ENCODE data around the gene KDM4C.
"Not testable (repeated sequence)": the region's sequence is repeated elsewhere in the genome, so short reads cannot be mapped to it uniquely, and the experiment has no call there.

The KDM4C gene

GRCh38 chr9:6973762-6974161 is 216.0 kb downstream of the KDM4C start:
- no peak for DNase-seq (ENCODE audit: low read depth in 2 of 2)

- DNase-seq (ENCODE audit: low read depth in 2 of 2): no peak
Measured at GRCh38 chr9:6975198-6975597, 217.4 kb downstream of the KDM4C start.

DNA sequence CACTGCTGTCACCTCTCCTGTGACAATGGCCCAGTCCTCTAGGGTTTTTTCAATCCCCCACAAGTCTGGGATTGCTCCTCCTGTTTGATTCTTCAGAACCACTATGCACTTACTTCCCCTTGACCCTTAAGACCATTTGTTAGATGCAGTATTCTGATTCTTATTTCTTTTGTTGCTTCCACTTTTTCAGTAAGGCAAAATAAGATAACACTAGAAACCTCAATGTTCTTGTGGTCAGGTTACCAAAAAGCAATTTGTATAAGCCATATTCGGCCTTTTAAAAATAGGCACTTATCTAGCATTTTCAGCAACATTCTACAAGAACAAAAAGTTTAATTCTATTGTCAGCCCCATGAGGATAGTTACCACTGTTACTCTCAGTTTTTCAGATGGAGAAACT is 220.0 kb downstream of the KDM4C start:
- DNase-seq (ENCODE audit: low read depth in 2 of 2): no peak

- DNase-seq (ENCODE audit: low read depth in 2 of 2): no peak
Measured at GRCh38 chr9:6978591-6978990, 220.8 kb downstream of the KDM4C start.

DNA sequence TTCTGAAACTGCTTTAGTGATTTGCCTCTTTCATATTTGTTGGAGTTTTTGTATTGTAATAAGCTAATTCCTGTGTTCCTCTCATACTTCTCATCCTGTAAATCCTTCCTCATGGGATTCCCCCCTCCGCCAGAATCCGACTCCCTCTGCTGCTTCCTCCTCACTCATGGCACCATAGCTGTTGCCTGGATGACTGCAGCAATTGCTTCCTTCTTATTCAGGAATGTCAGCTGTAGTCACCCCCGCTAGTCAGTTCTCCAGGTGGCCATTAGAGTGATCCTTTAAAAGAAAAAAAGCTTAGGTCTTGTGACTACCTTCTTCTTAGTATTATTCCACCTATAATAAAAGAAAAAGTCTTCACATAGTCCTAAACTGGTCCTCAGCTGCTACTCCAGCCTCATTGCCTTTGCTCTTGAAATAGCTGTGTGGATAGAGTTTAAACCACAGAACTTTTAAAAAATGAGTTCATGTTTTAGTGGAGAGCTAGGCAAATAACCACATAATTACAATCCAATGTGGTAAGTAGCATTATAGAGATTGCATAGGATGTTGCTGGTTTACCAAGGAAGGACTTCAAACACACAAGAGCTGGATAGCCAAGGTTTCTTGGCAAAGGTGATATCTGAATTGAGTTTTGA is 227.3 kb downstream of the KDM4C start:
- no peak for DNase-seq (ENCODE audit: low read depth in 2 of 2)

GRCh38 chr9:6986141-6986815 is 228.5 kb downstream of the KDM4C start:
- no peak for DNase-seq (ENCODE audit: low read depth in 2 of 2)

DNA sequence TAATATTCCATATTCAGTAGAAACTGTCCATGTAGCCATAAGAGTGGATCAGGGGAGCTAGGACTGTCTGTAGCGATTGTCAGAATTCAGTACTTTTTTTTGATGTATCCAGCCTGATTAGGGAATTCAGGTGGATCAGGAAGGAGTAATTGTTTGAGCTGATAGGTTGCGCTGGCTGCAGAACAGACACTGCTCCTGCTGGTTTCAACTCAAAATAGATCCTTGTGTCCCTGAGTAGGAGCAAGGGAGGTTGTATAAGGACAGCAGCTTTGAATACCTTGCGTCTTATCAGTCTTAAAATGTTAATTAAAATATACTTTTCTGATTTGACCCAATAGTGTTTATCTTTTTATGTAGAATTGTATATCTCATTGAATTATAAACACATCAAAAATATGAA is 229.6 kb downstream of the KDM4C start:
- DNase-seq (ENCODE audit: low read depth in 2 of 2): no peak

DNA sequence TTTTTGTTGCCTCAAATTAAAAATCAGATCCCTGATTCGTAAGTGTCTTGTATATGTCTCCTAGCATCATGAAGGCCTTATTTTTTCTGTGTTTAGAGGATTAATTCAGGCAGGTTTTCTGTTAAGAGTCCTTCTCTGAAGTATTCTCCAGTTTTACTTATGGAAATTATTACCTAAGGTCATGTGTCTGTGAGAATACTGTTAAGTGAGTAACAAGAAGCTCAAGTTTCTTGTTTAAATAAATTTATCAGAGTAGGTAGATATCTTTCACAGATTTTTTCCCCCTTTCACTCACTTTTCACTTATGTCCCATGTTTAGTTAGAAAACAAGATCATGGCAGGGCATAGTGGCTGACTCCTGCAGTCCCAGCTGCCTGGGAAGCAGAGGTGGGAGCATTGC is 233.6 kb downstream of the KDM4C start:
- no peak for DNase-seq (ENCODE audit: low read depth in 2 of 2)

DNA sequence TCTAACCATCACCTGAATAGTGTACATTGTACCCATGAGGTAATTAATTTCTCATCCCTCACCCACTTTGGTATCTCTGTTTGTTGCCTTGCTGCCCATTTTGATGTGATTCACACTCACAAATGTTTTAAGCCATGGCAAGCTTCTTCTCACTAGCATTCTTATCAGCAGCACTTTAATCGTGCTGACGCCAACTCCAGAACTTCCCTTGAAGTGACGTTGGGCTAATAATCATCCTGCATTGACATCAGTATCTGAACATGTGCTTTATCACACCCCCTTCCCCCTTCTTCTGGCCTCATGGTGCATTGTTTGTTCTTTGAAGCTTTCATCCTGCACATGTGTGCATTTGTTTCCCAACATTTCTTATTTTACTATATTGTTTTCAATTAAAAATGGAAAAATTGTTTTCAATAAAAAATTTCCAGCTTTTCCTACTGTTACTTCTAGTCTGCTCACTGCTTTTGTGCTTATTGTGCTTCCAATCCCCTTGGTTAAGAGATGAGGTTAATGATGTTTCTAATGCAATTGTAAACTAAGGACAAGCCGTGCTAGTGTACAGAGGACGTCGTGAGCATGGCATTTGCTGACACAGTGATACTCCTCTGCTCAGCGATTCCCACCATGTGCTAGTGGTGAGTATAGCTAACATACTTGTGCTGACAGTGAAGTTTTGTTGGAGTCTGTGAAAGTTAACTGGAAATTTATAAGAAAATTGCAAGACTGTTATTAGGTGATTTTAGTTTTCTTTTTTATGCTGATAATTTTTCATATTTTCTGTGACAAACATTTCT is 238.5 kb downstream of the KDM4C start:
- DNase-seq (ENCODE audit: low read depth in 2 of 2): no peak

GRCh38 chr9:6997330-6997729 is 239.6 kb downstream of the KDM4C start:
- no peak for DNase-seq (ENCODE audit: low read depth in 2 of 2)

DNA sequence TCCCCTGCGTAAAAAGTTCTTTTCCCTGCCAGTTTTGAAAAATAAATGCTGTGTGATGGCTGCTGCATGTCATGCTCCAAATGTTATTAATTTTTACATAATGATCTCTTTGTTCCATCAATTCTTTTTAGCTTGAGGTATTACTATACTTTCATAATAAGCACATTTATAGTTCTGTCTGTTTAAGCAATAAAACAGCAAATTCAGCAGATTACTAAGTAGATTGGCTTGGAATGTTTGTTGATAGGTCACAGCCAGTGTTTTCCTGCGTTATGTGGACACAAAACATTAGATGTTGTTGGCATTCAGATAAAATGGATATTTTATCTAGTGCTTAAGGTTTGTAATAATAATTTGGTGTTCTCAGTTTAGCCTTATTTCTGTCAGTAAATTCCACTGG is 242.0 kb downstream of the KDM4C start:
- no peak for DNase-seq (ENCODE audit: low read depth in 2 of 2)

- no peak for DNase-seq (ENCODE audit: low read depth in 2 of 2)
Measured at GRCh38 chr9:7001571-7001970, 243.8 kb downstream of the KDM4C start.

GRCh38 chr9:7003861-7004260 is 246.1 kb downstream of the KDM4C start:
- DNase-seq (ENCODE audit: low read depth in 2 of 2): no peak

GRCh38 chr9:7006417-7006816 is 248.6 kb downstream of the KDM4C start:
- no peak for DNase-seq (ENCODE audit: low read depth in 2 of 2)

DNA sequence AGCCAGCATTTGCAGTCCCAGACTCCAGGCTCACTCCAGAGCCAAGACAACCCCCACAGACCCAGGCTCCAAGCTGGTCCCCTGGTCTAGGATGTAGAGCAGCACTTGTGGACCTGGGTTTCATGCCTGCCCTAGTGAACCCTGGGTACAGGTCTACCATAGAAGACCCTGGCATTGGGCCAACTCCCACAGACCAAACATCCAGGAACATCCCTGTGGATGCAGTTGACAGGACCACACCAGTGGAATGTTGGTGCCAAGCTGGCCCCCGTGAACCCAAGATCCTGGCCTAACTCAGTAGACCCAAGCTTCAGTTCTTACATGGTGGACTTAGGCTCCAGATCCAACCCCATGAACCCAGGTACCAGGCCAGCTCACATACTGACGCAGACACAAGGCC is 250.6 kb downstream of the KDM4C start:
- DNase-seq (ENCODE audit: low read depth in 2 of 2): no peak

DNA sequence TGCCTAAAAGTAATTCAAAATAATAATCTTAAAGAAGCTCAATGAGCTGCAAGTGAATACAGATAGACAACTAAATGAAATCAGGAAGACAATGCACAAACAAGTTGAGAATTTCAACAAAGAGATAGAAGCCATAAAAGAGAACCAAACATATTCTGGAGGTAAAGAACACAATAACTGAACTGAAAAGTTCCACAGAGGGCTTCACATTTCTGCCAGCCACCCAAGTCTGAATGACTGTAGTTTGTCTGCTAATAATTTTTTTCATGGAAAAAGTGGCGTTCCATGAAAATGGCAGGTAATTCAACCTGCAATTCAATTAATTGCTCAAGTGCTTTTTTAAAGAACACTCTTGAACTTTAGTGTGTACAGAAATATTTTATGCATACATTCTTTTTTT is 251.3 kb downstream of the KDM4C start:
- no peak for DNase-seq (ENCODE audit: low read depth in 2 of 2)

DNA sequence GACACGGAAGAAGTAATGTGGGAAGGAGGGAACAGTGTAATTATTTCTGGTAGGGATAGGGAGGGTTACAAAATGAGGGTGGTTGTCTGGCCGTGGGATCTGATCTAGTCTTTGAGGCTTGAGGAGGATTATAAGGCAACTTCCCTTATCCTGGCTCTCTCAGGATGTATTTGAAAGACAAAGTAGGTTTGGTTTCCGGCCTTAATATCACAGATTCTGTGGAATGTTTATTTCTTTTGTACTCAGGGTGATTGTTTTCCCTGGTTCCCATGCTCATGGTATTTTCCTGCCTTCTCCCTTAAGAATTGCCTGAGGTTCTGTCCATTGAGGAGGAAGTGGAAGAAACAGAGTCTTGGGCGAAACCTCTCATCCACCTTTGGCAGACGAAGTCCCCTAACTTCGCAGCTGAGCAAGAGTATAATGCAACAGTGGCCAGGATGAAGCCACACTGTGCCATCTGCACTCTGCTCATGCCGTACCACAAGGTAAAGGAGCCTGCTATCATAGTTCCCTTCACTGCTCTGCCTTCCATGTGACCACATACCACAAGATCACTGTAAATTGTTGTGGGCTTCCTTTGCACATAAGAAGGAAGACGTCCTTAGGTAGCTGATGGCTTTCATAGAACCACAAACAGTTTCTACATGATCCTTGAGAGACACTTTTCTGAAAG is 253.8 kb downstream of the KDM4C start:
- DNase-seq (ENCODE audit: low read depth in 2 of 2): no peak

- DNase-seq (ENCODE audit: low read depth in 2 of 2): no peak
Measured at GRCh38 chr9:7027996-7028395, 270.2 kb downstream of the KDM4C start.

DNA sequence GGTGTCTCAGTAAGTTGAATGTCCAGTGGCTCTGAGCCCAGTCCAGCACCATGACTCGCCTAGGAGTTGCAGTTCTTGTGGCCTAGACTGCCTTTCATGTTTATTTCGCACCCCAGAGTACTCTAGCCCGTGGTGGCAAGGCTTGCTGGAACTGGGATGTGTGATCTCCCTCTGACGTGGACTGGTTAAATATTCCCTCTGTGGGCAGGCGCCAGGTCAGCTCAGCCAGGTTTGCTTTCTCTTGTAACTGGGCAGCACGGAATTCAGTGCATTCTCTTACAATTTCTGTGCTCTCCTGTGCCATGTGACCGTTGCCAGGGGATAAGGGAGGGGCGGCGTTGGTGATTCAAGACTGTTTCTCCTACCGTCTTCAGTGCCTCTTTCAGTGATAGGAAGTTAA is 270.8 kb downstream of the KDM4C start:
- DNase-seq (ENCODE audit: low read depth in 2 of 2): no peak

DNA sequence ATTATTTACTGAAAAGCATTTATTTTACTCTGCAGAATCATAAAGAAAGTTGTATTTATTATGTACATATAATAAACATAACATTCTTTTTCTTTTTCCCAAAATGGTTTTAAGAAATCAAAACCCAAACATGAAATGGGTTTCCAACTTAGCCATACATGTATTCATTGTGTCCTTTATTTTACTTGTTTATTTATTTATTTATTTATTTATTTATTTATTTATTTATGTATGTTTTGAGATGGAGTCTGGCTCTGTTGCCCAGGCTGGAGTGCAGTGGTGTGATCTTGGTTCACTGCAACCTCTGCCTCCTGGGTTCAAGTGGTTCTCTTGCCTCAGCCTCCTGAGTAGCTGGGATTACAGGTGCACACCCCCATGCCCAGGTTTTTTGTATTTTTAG is 273.2 kb downstream of the KDM4C start:
- not testable (repeated sequence) for DNase-seq (ENCODE audit: low read depth in 2 of 2)

GRCh38 chr9:7033076-7034045 is 275.6 kb downstream of the KDM4C start:
- DNase-seq (ENCODE audit: low read depth in 2 of 2): no peak
